Common myeloid progenitor, CD34-positive (primary cell): ENCODE results near the gene ADIRF. TPM values are rescaled to one million over a fixed set of nuclear protein-coding genes. Genes with fewer than 3 reads are reported as not detected.
"Not testable (repeated sequence)": the region's sequence is repeated elsewhere in the genome, so short reads cannot be mapped to it uniquely, and the experiment has no call there.

Source experiments
- CTCF ChIA-PET: fragments of 350-600 bp; sonication (Branson Sonifier 250); formaldehyde crosslinking; loops from one replicate; lab custom pipeline; 2021; ENCODE audit warnings: antibody characterized with exemption; lab: Charles Lee
- POLR2A ChIA-PET: fragments of 350-600 bp; sonication (Branson Sonifier 250); formaldehyde crosslinking; loops from one replicate; lab custom pipeline; 2021; ENCODE audit warnings: antibody characterized with exemption; lab: Charles Lee
- DNase-seq, 3 donors: peaks; one replicate each; pipeline versions ENCODE4 v3.0.0 to v3.0.0-alpha.2; 2013
- H3K27ac ChIP-seq, 2 experiments: 1 replicate in 1 of 2; 2 replicates in 1 of 2; pipeline ENCODE4 v1.7.0; 2013; ENCODE audit warnings: inconsistent platforms in 2 of 2, low read length in 2 of 2, mild to moderate bottlenecking in 2 of 2, low read depth in 1 of 2, moderate library complexity in 1 of 2; ENCODE audit not compliant: severe bottlenecking in 2 of 2, insufficient read depth in 1 of 2, poor library complexity in 1 of 2
- H3K27me3 ChIP-seq, 5 experiments: replicated peaks in 2 of 5; 1 replicate in 3 of 5; 2 replicates in 2 of 5; pipeline versions ENCODE4 v1.6.1 to v1.7.0; 2013; ENCODE audit warnings: low read length in 4 of 5, mild to moderate bottlenecking in 2 of 5, moderate library complexity in 2 of 5, inconsistent platforms in 1 of 5; ENCODE audit not compliant: insufficient read depth in 5 of 5, control insufficient read depth in 4 of 5
- H3K36me3 ChIP-seq, 4 experiments: 1 replicate in 2 of 4; 2 replicates in 2 of 4; pipeline versions ENCODE4 v1.6.1 to v1.7.0; 2013; ENCODE audit warnings: low read length in 3 of 4, control low read depth in 1 of 4, mild to moderate bottlenecking in 1 of 4; ENCODE audit not compliant: control insufficient read depth in 4 of 4, insufficient read depth in 4 of 4
- H3K4me1 ChIP-seq, 4 experiments: 1 replicate in 3 of 4; 2 replicates in 1 of 4; pipeline versions ENCODE4 v1.6.1 to v1.7.1; 2013; ENCODE audit warnings: low read length in 3 of 4, mild to moderate bottlenecking in 3 of 4, control low read depth in 1 of 4, inconsistent platforms in 1 of 4, moderate library complexity in 1 of 4; ENCODE audit not compliant: control insufficient read depth in 4 of 4, insufficient read depth in 4 of 4; ENCODE audit errors: control extremely low read depth in 1 of 4
- H3K4me3 ChIP-seq, 7 experiments: 1 replicate in 4 of 7; 2 replicates in 3 of 7; pipeline versions ENCODE4 v1.5.1 to v1.7.0; 2013; ENCODE audit warnings: mild to moderate bottlenecking in 7 of 7, low read length in 6 of 7, moderate library complexity in 6 of 7, inconsistent platforms in 2 of 7, low read depth in 2 of 7, control low read depth in 1 of 7; ENCODE audit not compliant: insufficient read depth in 4 of 7, control insufficient read depth in 1 of 7; ENCODE audit errors: extremely low read depth in 1 of 7
- H3K9me3 ChIP-seq, 5 experiments: 1 replicate in 4 of 5; 2 replicates in 1 of 5; pipeline versions ENCODE4 v1.6.1 to v1.7.1; 2013; ENCODE audit warnings: low read length in 4 of 5, mild to moderate bottlenecking in 2 of 5, inconsistent platforms in 1 of 5, low read depth in 1 of 5, moderate library complexity in 1 of 5; ENCODE audit not compliant: control insufficient read depth in 4 of 5, insufficient read depth in 2 of 5; ENCODE audit errors: control extremely low read depth in 1 of 5
- WGBS: methylation state at CpG from one replicate; pipeline ENCODE4 v1.1.5; 2013; ENCODE audit not compliant: insufficient coverage; 5-methylcytosine and 5-hydroxymethylcytosine counted together
- polyA plus RNA-seq: library from polyadenylated mRNA; unstranded; fragments of 120-200 nt; gene quantifications from one replicate; pipeline ENCODE4 v1.2.1, GENCODE V29; 2013

The ADIRF gene
- polyA plus RNA-seq, result not detected

GRCh38 chr10:86968271-86968993 lies at the start of gene ADIRF:
Gene ADIRF (plus strand): TSS chr10:86968482. CDS start chr10:86968545, 63 bp downstream.
- H3K27me3 ChIP-seq, result peaks cover 0 to 45% (median 25%) of the 10 kb centered on the region in 5 experiments
- H3K4me1 ChIP-seq, result peaks cover 0 to 50% (median 36%) of the 10 kb centered on the region in 4 experiments
- H3K27ac ChIP-seq, result no peak within 1 kb of the TSS
- peak within 1 kb of the TSS in 4 of 7 experiments; percentile 35 to 63 (median 53) for H3K4me3 ChIP-seq
- ChIA-PET POLR2A (no interaction called here), CTCF (interaction anchor here (0.6 to 2.4 kb wide), 7 partner anchors 20 to 77 kb away, joined by 3 to 11 read pairs (median 4); no protein-coding TSS in a partner anchor)
- H3K36me3 ChIP-seq, result no peaks in the 10 kb centered on the region
- no peaks in the 10 kb centered on the region for H3K9me3 ChIP-seq
- peak in 2 of 3 donors; percentile 23 to 47 for DNase-seq
- 9% methylated on average over 57 of the region's 59 CpGs for WGBS

- no peaks in the 10 kb centered on the region for H3K9me3 ChIP-seq
- POLR2A ChIA-PET, result no interaction called here
- 89% methylated on average over 9 of the region's 9 CpGs for WGBS
- CTCF ChIA-PET, result no interaction called here
- DNase-seq, result no peak
- no peak overlapping the region for H3K4me3 ChIP-seq
- no peaks in the 10 kb centered on the region for H3K36me3 ChIP-seq
- no peak overlapping the region for H3K27ac ChIP-seq
- peaks cover 0 to 3% (median 0%) of the 10 kb centered on the region in 5 experiments for H3K27me3 ChIP-seq
- no peaks in the 10 kb centered on the region for H3K4me1 ChIP-seq
Observed at GRCh38 chr10:86922553-86922961, 45.7 kb upstream of the ADIRF start.

- no peak for DNase-seq
- 95% methylated on average over 13 of the region's 15 CpGs for WGBS
Observed at GRCh38 chr10:86929468-86930380, 38.6 kb upstream of the ADIRF start.

GRCh38 chr10:86931872-86932271 lies 36.4 kb upstream of the ADIRF start:
- H3K9me3 ChIP-seq, result no peaks in the 10 kb centered on the region
- no peak overlapping the region for H3K4me3 ChIP-seq
- ChIA-PET CTCF (no interaction called here), POLR2A (no interaction called here)
- DNase-seq, result no peak
- no peaks in the 10 kb centered on the region for H3K4me1 ChIP-seq
- H3K27ac ChIP-seq, result no peak overlapping the region
- H3K36me3 ChIP-seq, result no peaks in the 10 kb centered on the region
- no CpG with 5 or more reads among the region's 1 CpG for WGBS
- no peaks in the 10 kb centered on the region for H3K27me3 ChIP-seq

More at GRCh38 chr10:86929468-86930380, 38.6 kb upstream of the ADIRF start:
- CTCF ChIA-PET, result interaction anchor here (2.2 kb wide), 1 partner anchor 9 kb away, joined by 9 read pairs; no protein-coding TSS in a partner anchor
- POLR2A ChIA-PET, result no interaction called here
- no peak overlapping the region for H3K4me3 ChIP-seq
- H3K27me3 ChIP-seq, result no peaks in the 10 kb centered on the region
- H3K27ac ChIP-seq, result no peak overlapping the region
- H3K36me3 ChIP-seq, result no peaks in the 10 kb centered on the region
- H3K4me1 ChIP-seq, result no peaks in the 10 kb centered on the region
- no peaks in the 10 kb centered on the region for H3K9me3 ChIP-seq

GRCh38 chr10:86932674-86933073 lies 35.6 kb upstream of the ADIRF start:
- H3K27ac ChIP-seq, result no peak overlapping the region
- no peaks in the 10 kb centered on the region for H3K9me3 ChIP-seq
- H3K36me3 ChIP-seq, result no peaks in the 10 kb centered on the region
- no peaks in the 10 kb centered on the region for H3K4me1 ChIP-seq
- H3K4me3 ChIP-seq, result no peak overlapping the region
- DNase-seq, result no peak
- WGBS, result 95% methylated on average over 2 of the region's 2 CpGs
- ChIA-PET POLR2A (no interaction called here), CTCF (no interaction called here)
- H3K27me3 ChIP-seq, result no peaks in the 10 kb centered on the region

GRCh38 chr10:86934162-86934711 lies 34.0 kb upstream of the ADIRF start:
- H3K27ac ChIP-seq, CTCF ChIA-PET, DNase-seq, H3K9me3 ChIP-seq, H3K4me1 ChIP-seq, H3K4me3 ChIP-seq, H3K27me3 ChIP-seq, H3K36me3 ChIP-seq, POLR2A ChIA-PET: not testable (repeated sequence)
- 95% methylated on average over 4 of the region's 6 CpGs for WGBS
